ENCODE measurements around the gene TPCN2.

DNA sequence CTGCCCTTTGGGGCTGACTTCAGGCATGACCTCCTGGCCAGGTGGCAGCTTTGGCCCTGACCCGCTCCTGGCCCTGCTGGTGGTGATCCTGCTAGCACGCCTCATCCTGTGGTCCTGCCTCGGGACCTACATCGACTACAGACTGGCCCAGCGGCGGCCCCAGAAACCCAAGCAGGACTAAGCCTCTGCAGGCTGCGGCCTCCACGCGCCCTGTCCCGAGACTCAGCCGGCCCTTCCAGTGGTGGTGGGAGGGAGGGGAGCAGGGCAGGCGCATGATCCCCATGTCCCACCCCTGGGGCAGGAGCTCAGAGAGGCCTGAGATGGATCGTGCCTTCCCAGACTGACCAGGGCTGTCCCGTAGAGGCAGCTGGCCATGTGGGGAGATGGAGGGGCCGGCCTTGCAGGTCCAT lies 109.1 kb downstream of the TPCN2 start:
- no peak for TF ChIP-seq EZH2 (IDR thresholded peaks at IDR 0.05; ENCODE audit: borderline replicate concordance, low read depth, low read length, severe bottlenecking)
- TF ChIP-seq, protein P1, sequence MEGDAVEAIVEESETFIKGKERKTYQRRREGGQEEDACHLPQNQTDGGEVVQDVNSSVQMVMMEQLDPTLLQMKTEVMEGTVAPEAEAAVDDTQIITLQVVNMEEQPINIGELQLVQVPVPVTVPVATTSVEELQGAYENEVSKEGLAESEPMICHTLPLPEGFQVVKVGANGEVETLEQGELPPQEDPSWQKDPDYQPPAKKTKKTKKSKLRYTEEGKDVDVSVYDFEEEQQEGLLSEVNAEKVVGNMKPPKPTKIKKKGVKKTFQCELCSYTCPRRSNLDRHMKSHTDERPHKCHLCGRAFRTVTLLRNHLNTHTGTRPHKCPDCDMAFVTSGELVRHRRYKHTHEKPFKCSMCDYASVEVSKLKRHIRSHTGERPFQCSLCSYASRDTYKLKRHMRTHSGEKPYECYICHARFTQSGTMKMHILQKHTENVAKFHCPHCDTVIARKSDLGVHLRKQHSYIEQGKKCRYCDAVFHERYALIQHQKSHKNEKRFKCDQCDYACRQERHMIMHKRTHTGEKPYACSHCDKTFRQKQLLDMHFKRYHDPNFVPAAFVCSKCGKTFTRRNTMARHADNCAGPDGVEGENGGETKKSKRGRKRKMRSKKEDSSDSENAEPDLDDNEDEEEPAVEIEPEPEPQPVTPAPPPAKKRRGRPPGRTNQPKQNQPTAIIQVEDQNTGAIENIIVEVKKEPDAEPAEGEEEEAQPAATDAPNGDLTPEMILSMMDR (IDR thresholded peaks at IDR 0.05; ENCODE audit: borderline replicate concordance, extremely low read depth, low read length, poor library complexity, severe bottlenecking): no peak

Measured in DND-41 (cell line).